Keratinocyte (primary cell): ENCODE measurements around the gene NADK2.

ENCODE experiments used
- CTCF ChIP-seq, 3 experiments: IDR thresholded peaks in 1 of 3; conservative IDR thresholded peaks in 1 of 3; optimal IDR thresholded peaks in 1 of 3; 2 replicates in 2 of 3; 3 replicates in 1 of 3; pipeline versions ENCODE3 to v1.5.1; 2011; ENCODE audit warnings: low read length in 3 of 3, mild to moderate bottlenecking in 3 of 3, moderate library complexity in 2 of 3, control low read depth in 1 of 3, inconsistent platforms in 1 of 3; ENCODE audit not compliant: insufficient read depth in 2 of 3; ENCODE audit errors: extremely low read depth in 1 of 3
- EZH2 ChIP-seq: IDR thresholded peaks from one replicate; pipeline ENCODE4 v1.6.1; 2012; ENCODE audit warnings: inconsistent platforms, mild to moderate bottlenecking, low read length, moderate library complexity

- TF ChIP-seq CTCF (optimal IDR thresholded peaks at IDR 0.05 in 1 of 3, IDR thresholded peaks at IDR 0.05 in 1 of 3, conservative IDR thresholded peaks at IDR 0.05 in 1 of 3; ENCODE audit: extremely low read depth in 1 of 3, insufficient read depth in 2 of 3, low read length in 3 of 3): no peak
- TF ChIP-seq EZH2: no peak
These were observed 13.2 kb downstream of the NADK2 start for GRCh38 chr5:36228505-36228904.
